GM19023 (cell line): ENCODE results near the gene CAPN10.
A peak's percentile ranks its signal among the peaks of the same experiment; 100 is the strongest.
"Not testable (repeated sequence)": the region's sequence is repeated elsewhere in the genome, so short reads cannot be mapped to it uniquely, and the experiment has no call there.

Experiments used
- ATAC-seq: cut with Tn5 transposase; IDR thresholded peaks from one replicate; pipeline ENCODE4 v1.9.1; 2021; ENCODE audit warnings: mild to moderate bottlenecking, moderate library complexity; ENCODE audit not compliant: unreplicated experiment

The CAPN10 gene

DNA sequence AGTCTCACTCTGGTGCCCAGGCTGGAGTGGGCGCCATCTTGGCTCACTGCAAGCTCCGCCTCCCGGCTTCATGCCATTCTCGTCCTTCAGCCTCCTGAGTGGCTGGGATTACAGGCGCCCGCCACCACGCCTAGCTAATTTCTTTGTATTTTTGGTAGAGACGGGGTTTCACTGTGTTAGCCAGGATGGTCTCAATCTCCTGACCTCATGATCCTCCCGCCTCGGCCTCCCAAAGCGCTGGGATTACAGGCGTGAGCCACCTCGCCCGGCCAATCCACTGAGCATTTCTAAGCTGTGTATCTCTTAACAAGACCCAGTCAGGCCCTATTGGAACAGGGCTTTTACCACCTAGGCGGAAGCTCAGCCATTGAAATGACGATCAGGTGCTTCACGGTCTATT, 23.3 kb upstream of the CAPN10 start:
- not testable (repeated sequence) for ATAC-seq

DNA sequence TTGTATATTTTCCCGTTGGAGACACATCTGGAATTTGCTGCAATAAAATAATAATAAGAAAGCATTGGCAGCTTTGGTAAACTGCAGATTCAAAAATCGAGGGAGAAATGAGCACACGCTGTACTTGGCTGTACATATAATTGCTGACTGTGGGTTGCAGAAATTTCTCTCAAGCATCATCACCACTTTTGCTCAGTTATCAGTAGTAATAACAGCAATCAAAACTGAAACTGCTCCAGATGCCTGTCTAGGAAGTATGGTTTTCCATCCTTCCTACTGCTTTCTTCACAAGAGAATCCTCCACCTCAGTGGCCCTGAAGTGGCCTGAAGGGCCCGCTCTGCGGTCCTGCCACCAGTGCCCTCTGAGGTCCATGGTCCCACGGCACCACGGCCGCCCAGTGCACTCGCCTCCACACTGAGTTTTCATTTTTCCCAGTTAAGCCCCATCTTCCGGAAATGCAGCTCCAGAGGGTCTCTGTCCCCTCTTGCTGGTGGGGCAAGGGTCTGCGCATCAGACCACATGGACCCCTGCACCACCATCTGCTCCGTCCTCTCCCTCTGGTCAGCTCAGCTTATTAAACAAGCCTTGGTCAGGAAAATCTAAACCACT, 22.5 kb upstream of the CAPN10 start:
- ATAC-seq = no peak

DNA sequence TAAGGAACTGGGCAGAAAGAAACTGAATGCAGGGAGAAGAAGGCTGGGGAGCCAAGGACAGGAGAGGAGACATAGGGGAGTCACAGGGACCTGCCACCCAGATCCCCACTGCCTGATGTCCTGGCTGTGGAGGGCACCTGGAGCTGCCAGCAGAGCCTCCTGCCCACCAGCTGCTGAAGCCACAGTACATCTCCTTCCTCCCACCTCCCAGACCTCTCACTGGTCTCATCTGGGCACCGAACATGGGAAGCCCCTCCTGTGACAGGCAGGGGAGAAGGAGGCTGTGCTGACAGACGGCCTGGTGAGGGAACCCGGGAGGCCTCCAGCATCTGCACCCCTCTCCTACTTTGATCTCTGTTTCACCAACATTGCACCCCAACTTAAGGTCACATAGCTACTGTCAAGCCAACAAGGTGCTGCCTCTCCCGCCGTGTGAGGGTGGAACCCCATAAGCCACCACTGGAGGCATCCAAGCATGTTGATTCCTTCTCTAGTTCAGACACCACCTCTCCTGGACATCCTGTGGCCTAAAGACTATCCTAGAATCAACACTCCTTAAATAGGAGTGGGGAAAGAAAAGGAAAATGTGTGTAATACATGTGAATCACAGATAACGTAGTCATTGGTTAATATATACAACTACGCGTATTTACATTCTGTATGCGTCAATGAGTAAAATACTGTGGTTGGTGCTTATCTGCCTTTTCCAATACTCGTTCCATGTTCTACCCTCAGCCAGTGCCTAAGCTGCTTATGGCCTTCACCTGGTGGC, 21.8 kb upstream of the CAPN10 start:
- ATAC-seq = no peak

DNA sequence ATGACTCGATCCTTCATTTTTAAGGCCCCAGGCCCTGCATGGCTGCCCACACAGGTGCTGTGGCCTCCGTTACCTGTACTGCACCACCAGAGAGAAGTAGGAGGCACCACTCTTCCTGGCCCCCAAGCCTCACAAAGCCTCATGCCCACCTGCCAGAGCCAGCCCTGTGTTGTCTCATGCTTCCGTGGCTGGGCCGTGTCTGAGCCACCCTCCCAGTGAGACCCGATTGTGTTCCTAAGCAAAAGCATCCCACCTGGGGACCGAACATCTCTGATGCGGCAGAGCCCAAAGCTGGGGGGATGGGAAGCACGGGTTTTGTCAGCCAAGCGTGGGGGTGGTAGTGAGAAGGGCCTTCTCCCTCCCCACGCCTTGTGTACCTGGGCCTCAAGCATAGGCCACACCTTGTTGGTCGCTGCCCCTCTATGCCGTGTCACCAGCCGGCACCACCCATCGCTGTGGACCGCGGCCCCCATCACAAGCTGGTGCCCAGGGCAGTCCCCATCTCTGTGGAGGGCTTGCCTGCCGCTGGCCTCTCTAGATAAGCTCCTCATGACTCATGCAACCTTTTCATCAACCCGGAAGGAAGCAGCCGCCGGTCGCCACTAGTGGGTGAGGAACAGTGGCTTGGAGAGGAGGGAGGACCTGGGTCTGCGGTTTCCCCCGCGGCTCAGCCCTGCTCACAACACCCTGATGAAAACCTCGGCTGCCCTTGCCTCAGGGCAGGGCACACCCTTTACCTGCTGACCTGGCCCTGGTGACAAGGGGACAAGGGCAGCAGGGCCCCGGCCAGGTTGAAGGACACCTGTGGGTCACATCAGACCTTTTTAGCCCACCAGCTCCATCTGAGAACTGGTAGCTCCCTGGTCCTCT, 21.0 kb upstream of the CAPN10 start:
- peak; percentile 35 for ATAC-seq

DNA sequence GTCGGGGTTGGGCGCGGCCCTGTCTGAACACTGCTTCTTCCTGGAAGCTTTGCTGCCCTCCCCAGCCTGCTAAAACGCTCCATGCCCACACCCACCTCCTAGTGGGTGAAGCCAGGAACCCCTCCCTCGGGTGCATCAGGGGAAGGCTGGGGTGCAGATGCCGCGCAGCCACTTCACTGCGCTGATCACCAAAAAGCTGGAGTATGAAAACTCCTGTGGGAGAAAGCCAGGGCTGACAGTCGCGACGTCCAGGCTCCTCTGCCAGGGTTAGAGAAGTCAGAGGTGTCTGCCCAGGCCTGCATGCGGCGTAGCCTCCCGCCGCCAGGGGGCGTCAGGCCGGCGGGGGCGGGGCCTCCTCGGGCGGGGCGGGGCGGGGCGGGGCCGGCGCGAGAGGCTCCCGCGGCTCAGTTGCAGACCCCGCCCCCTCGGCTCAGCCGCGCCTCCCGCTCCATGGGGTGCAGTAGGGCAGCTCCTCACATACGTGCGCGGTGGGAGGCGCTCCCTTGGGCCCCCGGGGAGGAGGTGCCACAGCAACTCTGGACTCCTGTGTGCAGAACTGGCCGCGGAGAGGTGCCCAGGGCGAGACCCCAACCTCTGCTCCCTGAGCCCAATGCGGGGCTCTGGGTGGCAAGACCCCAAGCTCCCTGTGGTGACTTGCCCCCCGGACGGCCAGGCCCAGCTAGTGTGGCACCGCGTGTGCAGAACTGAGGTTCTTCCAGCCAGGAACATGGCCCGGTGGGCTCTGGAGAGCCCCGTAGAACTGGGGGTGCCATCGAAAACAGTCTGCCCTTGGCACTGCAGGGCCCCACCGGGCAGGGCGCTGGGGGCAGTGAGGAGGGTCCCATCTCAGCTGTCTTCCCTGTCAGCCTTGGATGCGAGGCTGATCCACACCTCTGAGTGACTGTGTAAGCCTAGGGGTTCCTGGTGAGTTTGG, 20.1 kb upstream of the CAPN10 start:
- ATAC-seq = peak; percentile 49

DNA sequence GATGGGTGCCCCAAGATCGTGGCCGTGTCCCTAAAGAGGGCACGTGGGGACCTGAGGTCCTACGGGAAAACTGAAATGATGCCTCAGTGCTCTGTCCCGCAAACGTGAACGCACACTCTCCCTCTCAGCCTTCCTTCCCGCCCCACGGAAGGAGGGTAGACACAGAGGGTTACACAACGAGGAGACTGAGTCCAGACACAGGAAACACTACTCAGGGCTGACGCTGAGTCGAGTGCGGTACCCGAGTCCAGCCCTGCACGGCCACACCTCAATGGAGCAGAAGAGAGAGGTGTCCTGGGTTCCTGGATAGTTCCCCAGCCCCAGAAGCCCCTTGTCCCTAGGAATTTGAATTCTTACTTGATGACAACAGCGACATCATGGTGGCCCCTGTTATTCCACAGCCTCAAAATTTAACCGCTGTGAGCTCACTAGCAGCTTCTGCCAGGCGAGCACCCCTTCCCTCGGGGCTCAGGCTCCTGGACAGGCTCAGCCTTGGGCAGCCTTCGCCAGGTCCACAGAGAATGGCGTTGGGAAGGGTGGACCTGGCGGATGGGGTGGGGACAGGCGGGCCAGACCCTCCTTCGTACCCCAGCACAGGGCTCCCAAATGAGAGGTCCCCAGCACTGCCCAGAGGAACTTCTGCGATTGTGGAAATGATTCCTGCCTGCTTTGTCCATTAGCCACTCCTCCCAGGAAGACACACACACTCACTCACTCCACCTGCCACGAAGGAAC, 19.2 kb upstream of the CAPN10 start:
- no peak for ATAC-seq

DNA sequence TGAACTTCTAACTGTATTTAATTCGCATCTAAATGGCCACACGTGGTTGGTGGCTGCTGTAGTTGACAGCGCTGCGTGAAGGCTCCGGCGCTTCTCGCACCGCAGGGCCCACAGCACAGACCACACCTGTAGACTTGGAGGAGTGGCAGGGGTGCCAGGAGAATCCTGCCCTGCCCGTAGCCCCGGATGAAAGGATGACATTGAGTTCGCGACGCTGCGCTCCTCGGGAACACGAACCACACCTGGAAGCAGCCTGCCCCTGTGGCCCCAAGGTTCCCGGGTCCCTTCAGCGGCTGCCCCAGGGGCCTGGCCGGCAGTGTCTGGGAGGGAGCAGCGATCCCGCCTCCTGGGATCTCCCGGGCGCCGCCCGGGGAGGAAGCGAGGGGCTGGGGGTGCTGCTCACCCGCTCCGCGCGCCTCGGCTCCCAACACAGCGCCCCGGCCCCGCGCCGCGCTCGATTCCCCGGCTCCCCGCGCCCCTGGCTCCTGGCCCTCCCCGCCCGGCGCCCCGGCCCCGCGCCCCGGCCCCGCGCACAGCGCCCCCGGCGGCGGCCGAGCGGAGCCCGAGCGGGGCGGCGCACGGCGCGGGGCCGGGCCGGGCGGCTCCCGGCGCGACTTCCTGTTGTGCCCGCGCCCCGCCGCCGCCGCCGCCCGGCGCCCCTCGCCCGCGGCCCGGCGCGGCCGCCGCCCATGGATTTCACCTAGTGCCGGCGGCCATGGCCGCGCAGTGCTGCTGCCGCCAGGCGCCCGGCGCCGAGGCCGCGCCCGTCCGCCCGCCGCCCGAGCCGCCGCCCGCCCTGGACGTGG, 18.5 kb upstream of the CAPN10 start, which contains the start of gene RNPEPL1:
Gene RNPEPL1 (plus strand): TSS at position 613 of the 806 bp plus-strand sequence. CDS start 103 bp downstream, at position 716.
- peak; percentile 33 for ATAC-seq

DNA sequence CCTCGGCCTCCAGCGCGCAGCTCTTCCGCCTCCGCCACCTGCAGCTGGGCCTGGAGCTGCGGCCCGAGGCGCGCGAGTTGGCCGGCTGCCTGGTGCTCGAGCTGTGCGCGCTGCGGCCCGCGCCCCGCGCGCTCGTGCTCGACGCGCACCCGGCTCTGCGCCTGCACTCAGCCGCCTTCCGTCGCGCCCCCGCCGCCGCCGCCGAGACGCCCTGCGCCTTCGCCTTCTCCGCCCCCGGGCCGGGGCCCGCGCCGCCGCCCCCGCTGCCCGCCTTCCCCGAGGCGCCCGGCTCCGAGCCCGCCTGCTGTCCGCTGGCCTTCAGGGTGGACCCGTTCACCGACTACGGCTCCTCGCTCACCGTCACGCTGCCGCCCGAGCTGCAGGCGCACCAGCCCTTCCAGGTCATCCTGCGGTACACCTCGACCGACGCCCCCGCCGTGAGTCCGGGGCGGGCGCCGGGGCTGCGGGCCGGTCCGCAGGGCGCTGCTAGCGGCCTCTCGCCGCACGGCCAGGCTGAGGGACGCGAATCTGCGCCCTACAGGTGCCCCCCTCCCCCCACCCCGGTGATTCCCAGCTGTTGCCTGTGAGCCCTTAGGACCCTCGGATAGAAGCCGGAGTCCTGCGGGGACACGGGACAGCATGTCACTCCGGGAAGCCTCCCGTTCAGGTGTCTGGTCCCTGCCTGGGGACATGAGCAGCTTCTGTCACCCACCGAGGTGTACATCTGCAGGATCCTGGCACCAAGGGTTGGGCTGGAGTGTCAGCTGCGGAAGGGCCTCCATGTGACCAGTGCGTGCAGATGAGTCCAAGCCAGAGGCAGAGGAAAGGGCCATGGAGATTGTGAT, 17.6 kb upstream of the CAPN10 start:
- ATAC-seq = peak; percentile 17

DNA sequence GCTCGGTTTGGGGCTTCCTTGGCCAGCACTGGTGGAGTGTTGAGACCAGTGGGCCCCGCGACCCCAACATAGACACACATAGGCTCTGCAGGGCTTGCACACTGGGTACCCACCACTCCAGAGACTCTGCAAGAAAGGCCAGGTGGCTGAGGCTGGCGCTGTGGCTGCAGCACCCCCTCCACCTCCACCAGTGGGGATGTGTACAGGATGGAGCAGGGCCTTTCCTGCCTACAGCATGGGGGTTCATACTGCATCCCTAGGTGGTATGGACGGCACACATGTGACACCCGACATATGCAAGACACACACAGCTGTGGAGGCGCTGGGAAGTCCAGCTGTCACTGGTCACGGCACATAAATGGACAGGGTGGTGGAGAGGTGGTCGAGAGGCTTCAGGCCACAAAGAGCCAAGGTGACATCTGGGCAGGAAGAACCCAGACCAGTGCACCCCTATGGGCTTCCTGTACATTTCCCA, 17.0 kb upstream of the CAPN10 start:
- ATAC-seq = no peak

DNA sequence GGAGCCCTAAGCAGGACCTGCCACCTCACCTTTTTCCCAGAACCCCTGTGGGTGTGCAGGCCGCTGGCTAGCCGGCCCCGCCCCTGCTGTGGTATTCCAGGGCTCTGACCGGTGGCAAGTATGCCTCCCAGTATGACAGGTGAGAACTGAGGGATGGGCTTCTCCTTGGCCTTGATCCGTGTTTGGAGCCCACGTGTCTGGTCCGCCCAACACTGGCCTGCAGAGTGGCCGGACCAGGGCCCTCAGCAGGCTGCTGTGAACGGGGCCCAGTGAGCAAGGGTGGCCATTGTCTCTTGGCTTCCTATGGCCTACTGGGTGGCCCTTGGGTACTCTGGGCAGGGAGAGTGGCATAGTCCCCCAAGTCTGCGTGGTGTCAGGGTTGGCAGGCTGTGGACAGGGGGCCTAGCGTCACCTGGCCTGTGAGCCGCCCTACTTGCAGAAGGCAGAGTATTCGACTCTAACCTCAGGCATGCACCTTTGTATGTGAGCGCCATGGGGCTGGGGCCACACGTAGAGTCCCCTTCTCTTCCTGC, 16.5 kb upstream of the CAPN10 start:
- ATAC-seq = no peak

DNA sequence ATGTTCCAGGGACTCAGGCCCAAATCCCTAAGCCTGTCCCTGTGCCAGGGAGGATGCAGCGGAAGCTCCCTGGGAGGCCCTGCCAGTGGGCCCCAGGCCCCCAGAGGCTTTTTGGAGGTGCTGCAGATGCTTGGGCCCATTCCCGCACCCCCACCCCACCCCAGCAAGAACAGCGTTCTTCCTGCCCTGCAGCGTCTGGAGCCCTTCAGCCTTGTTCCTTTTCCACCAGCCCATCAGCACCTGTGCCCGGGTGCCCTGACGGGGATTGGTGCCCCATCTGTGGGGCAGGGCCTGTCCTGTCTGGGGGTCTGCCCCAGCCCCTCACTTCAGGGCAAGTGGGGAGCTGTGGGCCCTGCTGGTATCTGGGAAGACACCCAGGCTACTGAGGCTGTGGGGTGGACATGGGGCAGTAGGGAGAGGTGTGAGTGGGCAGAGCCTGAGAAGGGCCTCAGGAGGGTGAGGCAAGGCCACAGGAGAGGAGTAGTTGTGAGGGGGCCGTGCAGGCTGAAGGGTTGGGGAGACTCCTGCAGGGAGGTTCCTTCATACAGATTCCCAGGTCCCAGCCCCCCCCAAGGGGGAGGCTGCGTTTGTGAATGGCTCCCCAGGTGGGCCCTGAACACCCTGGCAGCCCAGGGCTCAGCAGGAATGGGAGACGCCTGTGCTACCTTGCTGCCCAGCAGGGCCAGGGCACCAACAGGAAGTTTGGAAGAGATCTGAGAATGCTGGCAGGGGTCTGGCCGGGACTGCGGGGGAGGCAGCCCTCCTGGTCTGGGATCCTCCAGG, 15.8 kb upstream of the CAPN10 start:
- ATAC-seq = no peak

DNA sequence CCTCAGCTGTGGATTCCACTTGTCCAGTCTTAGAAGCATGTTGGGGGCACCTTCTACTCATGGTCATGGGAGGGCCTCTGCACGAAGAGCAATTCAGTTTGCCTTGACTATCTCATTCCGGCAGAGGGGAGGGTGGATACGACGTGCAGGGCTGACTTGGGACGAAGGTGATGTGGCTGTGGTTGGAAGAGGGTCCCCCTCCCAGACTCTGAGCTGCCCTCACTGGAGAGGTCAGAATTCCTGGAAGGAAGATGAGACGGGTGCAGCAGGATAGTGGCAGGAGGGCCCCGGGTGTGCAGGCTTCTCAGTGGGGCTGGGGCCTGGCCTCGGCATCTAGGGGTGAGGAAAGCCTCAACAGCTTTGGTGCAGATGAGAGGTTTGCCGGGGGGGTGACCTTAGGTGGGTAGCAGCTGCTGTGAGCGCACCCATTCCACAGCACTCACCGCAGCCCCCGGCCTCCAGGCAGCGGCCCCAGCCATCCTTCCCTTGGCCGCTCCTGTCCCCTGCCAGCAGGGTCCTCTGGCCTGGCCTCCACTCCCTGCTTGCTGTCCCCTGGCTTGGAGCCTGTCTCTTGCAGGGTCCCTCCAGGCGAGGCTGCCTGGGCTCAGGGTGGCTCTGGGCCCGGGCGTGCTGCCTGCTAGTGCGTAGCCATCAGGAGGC, 15.1 kb upstream of the CAPN10 start:
- ATAC-seq = no peak

DNA sequence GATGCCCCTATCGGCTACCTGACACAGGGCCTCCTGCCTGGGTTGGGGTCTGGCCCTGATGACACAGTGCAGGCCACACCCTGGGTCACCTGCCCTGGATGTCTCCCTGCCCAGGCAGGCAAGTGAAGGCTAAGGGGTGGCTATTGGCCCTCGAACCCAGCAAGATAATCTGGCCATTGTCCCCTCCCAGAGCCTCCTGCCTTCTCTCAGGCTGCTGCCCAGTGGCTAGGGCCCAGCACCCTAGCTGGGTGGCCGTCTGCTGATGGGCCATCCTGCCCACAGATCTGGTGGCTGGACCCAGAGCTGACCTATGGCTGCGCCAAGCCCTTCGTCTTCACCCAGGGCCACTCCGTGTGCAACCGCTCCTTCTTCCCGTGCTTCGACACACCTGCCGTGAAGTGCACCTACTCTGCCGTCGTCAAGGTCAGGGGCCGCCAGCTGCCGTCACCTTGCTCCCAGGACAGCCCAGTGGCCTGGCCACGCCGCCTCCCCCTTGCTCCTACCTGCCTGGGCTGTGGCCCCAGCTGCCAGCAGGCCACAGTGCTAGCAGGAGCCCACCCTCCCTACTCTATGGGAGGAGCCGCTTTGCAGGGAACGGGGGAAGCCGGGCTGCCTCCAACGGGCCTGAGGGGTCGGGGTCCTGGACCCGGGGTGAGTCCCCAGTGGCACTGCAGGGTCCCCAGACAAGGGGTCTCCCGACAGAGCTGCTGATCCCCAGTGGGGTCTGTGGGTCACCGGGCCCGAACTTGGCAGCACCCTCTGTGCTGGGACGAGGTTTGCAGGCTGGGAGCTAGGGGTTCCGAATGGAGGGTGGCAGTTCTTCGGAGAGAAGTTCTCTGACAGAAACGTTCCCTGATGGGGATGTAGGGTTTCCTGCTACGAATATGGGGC, 14.1 kb upstream of the CAPN10 start:
- no peak for ATAC-seq

DNA sequence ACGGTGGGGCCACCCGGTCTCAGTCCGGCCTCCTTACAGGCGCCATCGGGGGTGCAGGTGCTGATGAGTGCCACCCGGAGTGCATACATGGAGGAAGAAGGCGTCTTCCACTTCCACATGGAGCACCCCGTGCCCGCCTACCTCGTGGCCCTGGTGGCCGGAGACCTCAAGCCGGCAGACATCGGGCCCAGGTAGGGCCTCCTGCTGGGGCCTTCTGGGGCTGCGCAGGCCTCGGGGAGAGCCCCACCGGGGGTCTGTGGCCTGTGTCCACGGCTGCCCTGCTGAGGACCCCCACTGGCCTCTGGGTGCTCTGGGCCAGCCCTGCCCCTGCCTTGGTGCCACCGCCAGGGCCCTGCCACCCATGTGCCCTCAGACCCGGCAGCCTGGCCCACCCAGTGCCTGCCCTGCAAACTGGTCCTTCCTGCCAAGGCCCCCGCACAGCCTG, 13.4 kb upstream of the CAPN10 start:
- ATAC-seq = no peak
